Upper lobe of left lung (tissue), 4 donors: ENCODE data around the gene MED13L.

Experiments used
- CTCF ChIP-seq, 6 experiments: fragments of 450-650 bp in 4 of 6; fragments of 200-600 bp in 2 of 6; sonication (generic) in 2 of 6; IDR thresholded peaks; one replicate each; pipeline ENCODE4 v1.5.1; 2016 to 2019; ENCODE audit warnings: antibody characterized with exemption in 6 of 6
- EP300 ChIP-seq, 4 donors: sonication (generic); formaldehyde crosslinking; IDR thresholded peaks; one replicate each; pipeline ENCODE4 v1.5.1; 2017; ENCODE audit warnings: antibody characterized with exemption in 4 of 4, control low read depth in 2 of 4
- POLR2A ChIP-seq, 4 donors: fragments of 450-650 bp; IDR thresholded peaks; one replicate each; pipeline ENCODE4 v1.5.1; 2016 to 2017; ENCODE audit warnings: antibody characterized with exemption in 4 of 4, mild to moderate bottlenecking in 2 of 4
- POLR2AphosphoS5 ChIP-seq, 2 donors: sonication (generic); formaldehyde crosslinking; IDR thresholded peaks; one replicate each; pipeline ENCODE4 v1.5.1; 2017; ENCODE audit warnings: antibody characterized with exemption in 2 of 2

- TF ChIP-seq POLR2A (IDR thresholded peaks at IDR 0.05): no peak
- no peak for TF ChIP-seq CTCF (IDR thresholded peaks at IDR 0.05)
- no peak for TF ChIP-seq POLR2AphosphoS5 (IDR thresholded peaks at IDR 0.05)
- no peak for TF ChIP-seq EP300 (IDR thresholded peaks at IDR 0.05)
Observed at GRCh38 chr12:116160883-116161458, 116.5 kb downstream of the MED13L start.
